Endothelial cell of umbilical vein (primary cell): ENCODE measurements around the gene SPIB.
"Not testable (repeated sequence)": the region's sequence is repeated elsewhere in the genome, so short reads cannot be mapped to it uniquely, and the experiment has no call there.

Experiments used
- EZH2 ChIP-seq: IDR thresholded peaks from 2 replicates; pipeline ENCODE4 v1.6.1; 2012; ENCODE audit warnings: borderline replicate concordance, low read depth, mild to moderate bottlenecking, moderate library complexity, low read length, inconsistent platforms; ENCODE audit not compliant: severe bottlenecking
- JUN ChIP-seq: IDR thresholded peaks from 2 replicates; pipeline ENCODE4 v1.6.1; 2011; ENCODE audit warnings: borderline replicate concordance, low read depth; ENCODE audit not compliant: insufficient read length, insufficient read depth
- POLR2A ChIP-seq: IDR thresholded peaks from 2 replicates; pipeline ENCODE4 v1.6.1; 2012; ENCODE audit warnings: low read depth, mild to moderate bottlenecking, control low read depth, low read length
- POLR2AphosphoS5 ChIP-seq: IDR thresholded peaks from 2 replicates; pipeline ENCODE4 v1.6.1; 2012; ENCODE audit warnings: low read depth, mild to moderate bottlenecking, control low read depth, low read length, moderate library complexity; ENCODE audit not compliant: insufficient read depth
- TF ChIP-seq, protein P1 (sequence below), 2 donors: IDR thresholded peaks; 1 replicate in 1 of 2; 2 replicates in 1 of 2; pipeline ENCODE4 v1.5.1; 2011; ENCODE audit warnings: low read length in 2 of 2, mild to moderate bottlenecking in 2 of 2, moderate library complexity in 2 of 2, control low read depth in 1 of 2, inconsistent platforms in 1 of 2, low read depth in 1 of 2; ENCODE audit not compliant: insufficient read depth in 1 of 2; ENCODE audit errors: extremely low read depth in 1 of 2

DNA sequence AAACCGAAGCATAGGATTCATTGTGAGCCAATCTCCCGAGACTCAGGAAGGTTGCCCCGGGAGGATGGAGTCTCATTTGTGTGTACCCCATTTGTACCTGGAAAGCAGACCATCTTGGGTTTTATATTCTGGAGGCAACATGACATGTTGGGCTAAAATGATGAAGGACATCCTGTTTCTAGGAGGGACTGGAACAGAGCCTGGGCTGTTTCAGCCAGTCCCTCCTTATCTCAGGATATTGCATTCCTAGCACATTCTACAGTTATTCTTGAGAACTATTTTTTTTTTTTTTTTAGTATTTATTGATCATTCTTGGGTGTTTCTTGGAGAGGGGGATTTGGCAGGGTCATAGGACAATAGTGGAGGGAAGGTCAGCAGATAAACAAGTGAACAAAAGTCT is 28.4 kb upstream of the SPIB start:
- TF ChIP-seq POLR2A, EZH2, JUN, POLR2AphosphoS5: not testable (repeated sequence)
- TF ChIP-seq, protein P1, sequence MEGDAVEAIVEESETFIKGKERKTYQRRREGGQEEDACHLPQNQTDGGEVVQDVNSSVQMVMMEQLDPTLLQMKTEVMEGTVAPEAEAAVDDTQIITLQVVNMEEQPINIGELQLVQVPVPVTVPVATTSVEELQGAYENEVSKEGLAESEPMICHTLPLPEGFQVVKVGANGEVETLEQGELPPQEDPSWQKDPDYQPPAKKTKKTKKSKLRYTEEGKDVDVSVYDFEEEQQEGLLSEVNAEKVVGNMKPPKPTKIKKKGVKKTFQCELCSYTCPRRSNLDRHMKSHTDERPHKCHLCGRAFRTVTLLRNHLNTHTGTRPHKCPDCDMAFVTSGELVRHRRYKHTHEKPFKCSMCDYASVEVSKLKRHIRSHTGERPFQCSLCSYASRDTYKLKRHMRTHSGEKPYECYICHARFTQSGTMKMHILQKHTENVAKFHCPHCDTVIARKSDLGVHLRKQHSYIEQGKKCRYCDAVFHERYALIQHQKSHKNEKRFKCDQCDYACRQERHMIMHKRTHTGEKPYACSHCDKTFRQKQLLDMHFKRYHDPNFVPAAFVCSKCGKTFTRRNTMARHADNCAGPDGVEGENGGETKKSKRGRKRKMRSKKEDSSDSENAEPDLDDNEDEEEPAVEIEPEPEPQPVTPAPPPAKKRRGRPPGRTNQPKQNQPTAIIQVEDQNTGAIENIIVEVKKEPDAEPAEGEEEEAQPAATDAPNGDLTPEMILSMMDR (IDR thresholded peaks at IDR 0.05; ENCODE audit: extremely low read depth in 1 of 2, insufficient read depth in 1 of 2, low read depth in 1 of 2, low read length in 2 of 2) = not testable (repeated sequence)
